Left ventricle myocardium inferior (tissue), 1 donor: ENCODE results near the gene SPRY4. TPM values are rescaled to one million over a fixed set of nuclear protein-coding genes. Genes with fewer than 3 reads are reported as not detected.
"Not testable (repeated sequence)": the region's sequence is repeated elsewhere in the genome, so short reads cannot be mapped to it uniquely, and the experiment has no call there.

Experiments used
- DNase-seq: peaks from one replicate; pipeline ENCODE4 v3.0.0-alpha.2; 2020
- H3K27ac ChIP-seq: fragments of 200-600 bp; replicated peaks from 2 replicates; pipeline ENCODE4 v1.8.0; 2021
- H3K27me3 ChIP-seq: fragments of 200-600 bp; 2 replicates; pipeline ENCODE4 v1.8.0; 2021; ENCODE audit warnings: low read depth
- H3K36me3 ChIP-seq: fragments of 200-600 bp; 2 replicates; pipeline ENCODE4 v1.8.0; 2021
- H3K4me1 ChIP-seq: fragments of 200-600 bp; 2 replicates; pipeline ENCODE4 v1.8.0; 2021
- H3K4me3 ChIP-seq: fragments of 200-600 bp; 2 replicates; pipeline ENCODE4 v1.8.0; 2021; ENCODE audit warnings: mild to moderate bottlenecking, moderate library complexity
- H3K9me3 ChIP-seq: fragments of 200-600 bp; replicated peaks from 2 replicates; pipeline ENCODE4 v1.8.0; 2021
- intact Hi-C: fragments of 100-400 bp; cut with micrococcal nuclease; formaldehyde crosslinking; loops from one replicate; pipeline ENCODE4 v1.11.0; 2022
- total RNA-seq: library from RNA; stranded (reverse); fragmentation: NEBNext Ultra II Directional; extraction: Animal tissue kit (Norgen Biotek cat#: 25700); gene quantifications from one replicate; pipeline ENCODE4 v1.2.1, GENCODE V29; 2021
- TF ChIP-seq, protein P1 (sequence below): fragments of 200-600 bp; IDR thresholded peaks from 2 replicates; pipeline ENCODE4 v1.8.0; 2021; ENCODE audit warnings: antibody characterized with exemption, mild to moderate bottlenecking, borderline replicate concordance
- donor health status: DM: no; HTN: yes; CAD: no; lungs with severe emphysema.

Gene SPRY4
- total RNA-seq, 1 donor from 2014 or later = 10.2 TPM

DNA sequence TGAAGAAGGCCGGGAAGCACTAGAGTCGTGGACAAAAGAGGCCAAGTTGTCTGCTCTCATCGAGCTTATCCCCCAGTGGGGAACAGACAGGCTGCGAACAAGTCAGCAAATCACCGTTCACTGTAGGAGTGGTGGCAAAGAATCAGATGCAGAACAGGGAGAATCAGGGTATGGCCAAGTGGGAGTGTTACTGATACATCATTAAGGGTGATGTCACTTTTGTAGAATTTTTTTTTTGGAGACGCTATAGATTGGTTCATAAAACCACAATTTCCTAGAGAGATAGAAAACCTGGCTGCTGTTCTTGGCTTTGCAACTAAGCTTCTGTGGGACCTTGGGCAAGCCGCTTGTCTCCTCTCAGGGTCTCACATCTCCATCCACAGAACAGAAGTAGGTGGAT is 21.3 kb downstream of the SPRY4 start:
- H3K36me3 ChIP-seq = no peaks in the 10 kb centered on the region
- H3K9me3 ChIP-seq = no peaks in the 10 kb centered on the region
- no peak overlapping the region for H3K4me3 ChIP-seq
- H3K27me3 ChIP-seq = no peaks in the 10 kb centered on the region
- TF ChIP-seq, protein P1, sequence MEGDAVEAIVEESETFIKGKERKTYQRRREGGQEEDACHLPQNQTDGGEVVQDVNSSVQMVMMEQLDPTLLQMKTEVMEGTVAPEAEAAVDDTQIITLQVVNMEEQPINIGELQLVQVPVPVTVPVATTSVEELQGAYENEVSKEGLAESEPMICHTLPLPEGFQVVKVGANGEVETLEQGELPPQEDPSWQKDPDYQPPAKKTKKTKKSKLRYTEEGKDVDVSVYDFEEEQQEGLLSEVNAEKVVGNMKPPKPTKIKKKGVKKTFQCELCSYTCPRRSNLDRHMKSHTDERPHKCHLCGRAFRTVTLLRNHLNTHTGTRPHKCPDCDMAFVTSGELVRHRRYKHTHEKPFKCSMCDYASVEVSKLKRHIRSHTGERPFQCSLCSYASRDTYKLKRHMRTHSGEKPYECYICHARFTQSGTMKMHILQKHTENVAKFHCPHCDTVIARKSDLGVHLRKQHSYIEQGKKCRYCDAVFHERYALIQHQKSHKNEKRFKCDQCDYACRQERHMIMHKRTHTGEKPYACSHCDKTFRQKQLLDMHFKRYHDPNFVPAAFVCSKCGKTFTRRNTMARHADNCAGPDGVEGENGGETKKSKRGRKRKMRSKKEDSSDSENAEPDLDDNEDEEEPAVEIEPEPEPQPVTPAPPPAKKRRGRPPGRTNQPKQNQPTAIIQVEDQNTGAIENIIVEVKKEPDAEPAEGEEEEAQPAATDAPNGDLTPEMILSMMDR = no peak
- no peak overlapping the region for H3K27ac ChIP-seq
- DNase-seq = no peak
- H3K4me1 ChIP-seq = peaks cover 13% of the 10 kb centered on the region
- intact Hi-C loops = no loop called here

DNA sequence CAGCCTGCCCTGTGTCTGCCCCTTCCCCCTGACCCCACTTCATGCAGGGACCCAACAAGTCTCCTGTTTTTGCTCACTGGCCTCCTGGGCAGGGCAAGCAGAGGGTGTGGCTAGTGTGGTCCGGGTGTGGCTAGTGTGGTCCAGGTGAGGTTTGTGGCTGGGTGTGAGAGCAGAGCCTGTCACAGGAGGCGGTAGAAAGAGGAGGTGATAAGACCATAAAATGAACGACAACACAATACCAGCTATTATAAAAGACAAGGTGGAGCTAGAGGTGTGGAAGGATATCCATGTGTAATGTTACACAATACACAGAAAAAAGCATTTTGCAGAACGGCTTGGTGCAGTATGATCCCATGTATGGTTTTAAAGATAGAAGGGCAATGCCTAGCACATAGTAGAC is 23.3 kb downstream of the SPRY4 start:
- Histone ChIP-seq H3K4me3 (no peak overlapping the region), H3K27ac (no peak overlapping the region), H3K36me3 (no peaks in the 10 kb centered on the region), H3K27me3 (no peaks in the 10 kb centered on the region), H3K4me1 (peaks cover 27% of the 10 kb centered on the region), H3K9me3 (no peaks in the 10 kb centered on the region)
- DNase-seq = no peak
- intact Hi-C loops = no loop called here
- TF ChIP-seq, protein P1 = no peak

DNA sequence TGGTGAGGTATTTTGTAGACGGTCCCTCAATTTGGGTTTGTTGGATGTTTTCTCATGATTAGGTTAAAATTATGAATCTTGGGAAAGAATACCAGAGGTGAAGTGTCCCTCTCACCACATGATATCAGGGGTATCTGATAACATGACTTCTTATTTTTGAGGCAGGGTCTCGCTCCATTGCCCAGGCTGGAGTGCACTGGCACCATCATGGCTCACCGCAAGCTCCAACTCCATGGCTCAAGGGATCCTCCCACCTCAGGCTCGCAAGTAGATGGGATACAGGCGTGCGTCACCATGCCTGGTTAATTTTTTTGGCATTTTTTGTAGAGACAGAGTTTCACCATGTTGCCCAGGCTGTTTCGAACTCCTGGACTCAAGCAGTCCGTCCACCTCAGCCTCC is 24.1 kb downstream of the SPRY4 start:
- DNase-seq = no peak
- Histone ChIP-seq H3K27me3 (no peaks in the 10 kb centered on the region), H3K4me3 (no peak overlapping the region), H3K9me3 (no peaks in the 10 kb centered on the region), H3K4me1 (peaks cover 36% of the 10 kb centered on the region), H3K27ac (no peak overlapping the region), H3K36me3 (no peaks in the 10 kb centered on the region)
- intact Hi-C loops = no loop called here
- TF ChIP-seq, protein P1 = no peak

DNA sequence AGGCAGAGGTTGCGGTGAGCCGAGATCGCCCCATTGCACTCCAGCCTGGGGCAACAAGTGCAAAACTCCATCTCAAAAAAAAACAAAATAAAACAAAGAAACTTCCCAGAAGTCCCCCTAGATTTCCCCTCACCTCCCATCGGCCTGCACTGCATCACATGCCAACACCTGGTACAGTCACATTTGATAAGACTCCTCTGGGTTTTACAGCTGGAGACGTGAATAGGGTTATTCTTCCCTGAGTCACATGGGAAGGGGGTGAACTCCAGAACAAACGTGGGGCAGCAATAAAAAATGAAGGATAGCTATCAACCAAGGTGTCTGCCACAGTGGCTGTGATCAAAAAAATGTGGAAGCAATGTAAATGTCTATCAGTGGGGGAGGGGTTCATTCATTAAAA is 26.0 kb downstream of the SPRY4 start:
- no peaks in the 10 kb centered on the region for H3K36me3 ChIP-seq
- no peaks in the 10 kb centered on the region for H3K9me3 ChIP-seq
- peaks cover 34% of the 10 kb centered on the region for H3K4me1 ChIP-seq
- intact Hi-C loops = no loop called here
- TF ChIP-seq, protein P1 = no peak
- H3K27me3 ChIP-seq = no peaks in the 10 kb centered on the region
- H3K27ac ChIP-seq = no peak overlapping the region
- H3K4me3 ChIP-seq = no peak overlapping the region
- DNase-seq = no peak

DNA sequence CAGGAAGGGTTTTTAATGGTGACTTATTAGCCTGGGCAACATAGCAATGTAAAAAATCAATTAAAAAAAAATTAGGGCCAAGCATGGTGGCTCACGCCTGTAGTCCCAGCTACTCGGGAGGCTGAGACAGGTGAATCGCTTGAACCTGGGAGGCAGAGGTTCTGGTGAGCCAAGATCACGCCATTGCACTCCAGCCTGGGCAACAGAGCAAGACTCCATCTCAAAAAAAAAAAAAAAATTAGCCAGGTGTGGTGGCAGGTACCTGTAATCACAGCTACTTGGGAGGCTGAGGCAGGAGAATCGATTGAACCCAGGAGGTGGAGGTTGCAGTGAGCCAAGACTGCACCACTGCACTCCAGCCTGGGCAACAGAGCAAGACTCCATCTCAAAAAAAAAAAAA is 27.0 kb downstream of the SPRY4 start:
- H3K9me3 ChIP-seq, H3K27me3 ChIP-seq, intact Hi-C loops, H3K36me3 ChIP-seq, H3K4me3 ChIP-seq, DNase-seq: not testable (repeated sequence)
- Histone ChIP-seq H3K27ac (peak overlapping the region; percentile 73), H3K4me1 (peaks cover 37% of the 10 kb centered on the region)

DNA sequence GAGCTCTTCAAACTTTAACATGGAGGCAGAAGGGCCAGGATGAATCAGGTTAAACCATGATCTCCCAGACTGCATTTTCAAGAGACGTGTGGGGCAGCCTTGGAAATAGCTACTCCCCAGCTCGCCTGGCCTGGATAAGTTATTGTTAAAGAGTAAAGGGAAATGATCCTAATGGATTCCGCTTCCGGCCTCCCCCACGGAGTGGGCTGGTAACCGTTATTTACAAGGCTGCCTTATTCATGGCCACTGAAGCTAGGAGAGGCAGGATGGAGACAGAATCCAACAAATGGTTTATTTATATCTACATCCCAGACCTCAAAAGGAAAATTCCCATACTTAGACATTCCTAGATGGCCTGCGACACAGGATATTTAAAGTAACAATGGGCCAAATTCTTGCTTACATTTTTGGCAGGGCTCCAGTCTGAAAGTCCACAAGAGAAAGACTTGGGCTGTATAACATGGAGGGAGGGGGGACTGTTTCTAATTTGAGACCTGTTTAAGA is 27.9 kb downstream of the SPRY4 start:
- Histone ChIP-seq H3K27me3 (no peaks in the 10 kb centered on the region), H3K27ac (peak overlapping the region; percentile 73), H3K4me3 (no peak overlapping the region), H3K36me3 (no peaks in the 10 kb centered on the region), H3K9me3 (no peaks in the 10 kb centered on the region), H3K4me1 (peaks cover 37% of the 10 kb centered on the region)
- TF ChIP-seq, protein P1 = no peak
- intact Hi-C loops = no loop called here
- peak; percentile 36 for DNase-seq
